ENCODE results near the gene TTC9.

TTC9 gene

DNA sequence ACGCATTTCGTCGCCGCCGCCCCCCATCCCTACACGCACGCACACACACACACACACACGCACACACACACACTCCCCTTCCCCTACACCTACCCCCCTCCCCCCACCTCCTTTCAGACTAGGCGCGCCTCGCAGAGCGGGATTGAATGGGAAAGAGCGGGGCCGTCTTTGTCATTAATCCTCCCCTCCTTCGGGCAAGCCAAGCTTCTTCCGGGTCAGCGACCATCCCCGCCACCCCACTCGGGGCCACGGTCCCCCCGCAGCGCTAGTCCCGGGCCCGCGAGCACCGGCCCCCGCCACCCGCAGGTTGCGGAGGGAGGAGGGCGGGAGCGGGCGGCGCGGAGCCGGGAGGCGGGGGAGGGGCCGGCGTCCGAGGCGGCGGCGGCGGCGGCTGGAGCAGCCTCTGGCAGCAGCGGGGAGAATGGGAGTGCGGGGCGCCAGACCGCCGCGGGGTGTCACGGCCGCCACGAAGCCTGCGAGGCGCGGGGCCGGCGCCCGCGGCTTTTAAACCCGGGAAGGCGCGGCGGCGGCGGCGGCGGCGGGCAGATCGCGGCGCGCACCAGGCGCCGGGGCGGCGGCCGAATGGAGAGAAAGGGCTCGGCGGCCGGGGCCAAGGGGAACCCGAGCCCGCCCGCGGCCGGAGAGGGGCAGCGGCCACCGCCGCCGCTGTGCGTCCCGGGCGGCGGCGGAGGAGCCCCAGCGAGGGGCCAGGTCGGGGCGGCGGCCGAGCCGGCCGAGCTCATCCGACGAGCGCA is at the start of gene TTC9:
Gene TTC9, plus strand, starts transcription at position 369 of the 755 bp plus-strand sequence. Its CDS starts 214 bp downstream, at position 583.
- DNase-seq (ENCODE audit: low spot score in 2 of 2): peak in 1 of 2 donors; percentile 39
- Mint-ChIP-seq H3K9me3 (no peaks in the 10 kb centered on the region), H3K27ac (peak within 1 kb of the TSS; percentile 89), H3K36me3 (peaks cover 2% of the 10 kb centered on the region), H3K4me1 (peaks cover 42% of the 10 kb centered on the region), H3K4me3 (peak within 1 kb of the TSS; percentile 94), H3K27me3 (no peaks in the 10 kb centered on the region)
- peak; percentile 22 for ATAC-seq (ENCODE audit: low read depth)

DNA sequence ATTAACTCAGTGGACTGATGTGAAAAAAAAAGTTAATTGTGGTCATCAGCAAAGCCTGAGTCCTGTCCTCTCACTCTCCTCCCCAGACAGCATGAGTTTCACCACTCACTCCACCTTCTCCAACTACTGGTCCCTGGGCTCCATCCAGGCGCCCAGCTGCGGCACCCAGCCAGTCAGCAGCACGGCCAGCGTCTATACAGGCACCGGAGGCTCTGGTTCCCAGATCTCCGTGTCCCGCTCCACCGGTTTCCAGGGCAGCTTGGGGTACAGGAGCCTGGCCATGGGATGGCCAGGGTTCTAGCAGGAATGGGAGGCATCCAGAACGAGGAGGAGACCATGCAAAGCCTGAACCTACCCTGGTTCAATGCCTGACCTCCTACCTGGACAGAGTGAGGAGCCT is 47.3 kb upstream of the TTC9 start:
- no peak overlapping the region for H3K27ac Mint-ChIP-seq
- ATAC-seq (ENCODE audit: low read depth): no peak
- no peak overlapping the region for H3K4me3 Mint-ChIP-seq
- H3K36me3 Mint-ChIP-seq: peaks cover 34% of the 10 kb centered on the region
- no peaks in the 10 kb centered on the region for H3K9me3 Mint-ChIP-seq
- no peak for DNase-seq (ENCODE audit: low spot score in 2 of 2)
- H3K27me3 Mint-ChIP-seq: no peaks in the 10 kb centered on the region
- H3K4me1 Mint-ChIP-seq: peaks cover 7% of the 10 kb centered on the region

DNA sequence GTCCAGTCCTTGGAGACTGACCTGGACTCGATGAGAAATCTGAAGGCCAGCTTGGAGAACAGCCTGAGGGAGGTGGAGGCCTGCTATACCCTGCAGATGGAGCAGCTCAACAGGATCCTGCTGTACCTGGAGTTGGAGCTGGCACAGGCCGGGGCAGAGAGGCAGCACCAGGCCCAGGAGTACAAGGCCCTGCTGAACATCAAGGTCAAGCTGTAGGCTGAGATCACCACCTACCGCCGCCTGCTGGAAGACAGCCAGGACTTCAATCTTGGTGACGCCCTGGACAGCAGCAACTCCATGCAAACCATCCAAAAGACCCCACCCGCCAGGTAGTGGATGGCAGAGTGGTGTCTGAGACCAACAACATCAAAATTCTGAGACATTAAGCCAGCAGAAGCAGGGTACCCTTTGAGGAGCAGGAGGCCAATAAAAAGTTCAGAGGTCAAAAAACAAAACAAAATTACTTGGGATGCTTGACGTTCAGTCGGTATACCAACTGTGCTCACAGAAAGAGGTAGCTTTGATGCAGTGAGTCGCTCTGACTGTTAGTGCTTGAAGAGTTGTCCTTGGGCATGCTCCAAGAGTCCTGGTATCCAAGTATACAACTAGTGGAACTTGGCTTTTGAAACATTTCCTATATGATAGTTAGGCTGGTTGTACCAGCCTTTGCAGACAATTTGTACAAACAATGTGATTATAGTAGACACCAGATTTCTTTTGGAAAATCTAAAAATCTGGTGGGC is 46.1 kb upstream of the TTC9 start:
- H3K9me3 Mint-ChIP-seq: no peaks in the 10 kb centered on the region
- H3K36me3 Mint-ChIP-seq: peaks cover 25% of the 10 kb centered on the region
- no peak overlapping the region for H3K27ac Mint-ChIP-seq

DNA sequence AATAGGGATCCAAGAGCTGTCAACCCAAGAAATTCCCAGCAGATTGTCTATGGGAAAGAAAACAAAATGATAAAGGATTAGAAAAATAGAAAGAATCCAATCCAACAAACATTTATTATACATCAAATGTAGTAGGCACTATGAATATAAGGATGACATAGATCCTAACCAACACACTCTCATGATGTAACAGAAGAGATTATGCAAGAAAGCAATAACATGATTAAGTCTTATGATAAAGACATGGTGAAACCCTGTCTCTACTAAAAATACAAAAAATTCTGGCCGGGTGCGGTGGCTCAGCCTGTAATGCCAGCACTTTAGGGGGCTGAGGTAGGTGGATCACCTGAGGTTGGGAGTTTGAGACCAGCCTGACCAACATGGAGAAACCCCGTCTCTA is 44.0 kb upstream of the TTC9 start:
- DNase-seq (ENCODE audit: low spot score in 2 of 2): no peak
- no peak overlapping the region for H3K4me3 Mint-ChIP-seq
- peaks cover 14% of the 10 kb centered on the region for H3K36me3 Mint-ChIP-seq
- no peak for ATAC-seq (ENCODE audit: low read depth)
- H3K27ac Mint-ChIP-seq: no peak overlapping the region
- no peaks in the 10 kb centered on the region for H3K9me3 Mint-ChIP-seq
- H3K27me3 Mint-ChIP-seq: peaks cover 1% of the 10 kb centered on the region
- peaks cover 21% of the 10 kb centered on the region for H3K4me1 Mint-ChIP-seq

More for the DNA sequence above, 46.1 kb upstream of the TTC9 start:
- H3K4me1 Mint-ChIP-seq: peaks cover 13% of the 10 kb centered on the region
- ATAC-seq (ENCODE audit: low read depth) (no peak), DNase-seq (ENCODE audit: low spot score in 2 of 2) (no peak)
- H3K27me3 Mint-ChIP-seq: no peaks in the 10 kb centered on the region
- no peak overlapping the region for H3K4me3 Mint-ChIP-seq

DNA sequence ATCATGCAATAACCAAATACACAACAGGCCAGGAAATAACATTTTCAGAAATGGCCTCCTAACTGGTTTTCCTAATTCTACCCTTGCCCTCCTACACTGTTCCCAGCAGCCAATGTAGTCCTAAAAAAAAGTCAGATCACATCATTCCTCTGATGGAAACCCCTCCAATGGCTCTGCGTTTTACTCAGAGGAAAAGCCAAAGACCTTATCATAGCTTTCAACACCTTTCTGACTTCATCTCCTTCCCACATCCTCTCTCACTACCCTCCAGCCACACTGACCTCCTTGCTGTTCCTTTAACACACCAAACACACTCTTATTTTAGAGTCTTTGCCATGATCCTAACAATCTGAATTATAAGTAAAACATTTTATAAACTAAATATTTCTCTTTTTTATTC is 42.4 kb upstream of the TTC9 start:
- Mint-ChIP-seq H3K9me3 (no peaks in the 10 kb centered on the region), H3K36me3 (peaks cover 7% of the 10 kb centered on the region), H3K27ac (no peak overlapping the region), H3K27me3 (peaks cover 1% of the 10 kb centered on the region), H3K4me1 (peaks cover 21% of the 10 kb centered on the region), H3K4me3 (peak overlapping the region; percentile 54)
- no peak for ATAC-seq (ENCODE audit: low read depth)
- no peak for DNase-seq (ENCODE audit: low spot score in 2 of 2)

DNA sequence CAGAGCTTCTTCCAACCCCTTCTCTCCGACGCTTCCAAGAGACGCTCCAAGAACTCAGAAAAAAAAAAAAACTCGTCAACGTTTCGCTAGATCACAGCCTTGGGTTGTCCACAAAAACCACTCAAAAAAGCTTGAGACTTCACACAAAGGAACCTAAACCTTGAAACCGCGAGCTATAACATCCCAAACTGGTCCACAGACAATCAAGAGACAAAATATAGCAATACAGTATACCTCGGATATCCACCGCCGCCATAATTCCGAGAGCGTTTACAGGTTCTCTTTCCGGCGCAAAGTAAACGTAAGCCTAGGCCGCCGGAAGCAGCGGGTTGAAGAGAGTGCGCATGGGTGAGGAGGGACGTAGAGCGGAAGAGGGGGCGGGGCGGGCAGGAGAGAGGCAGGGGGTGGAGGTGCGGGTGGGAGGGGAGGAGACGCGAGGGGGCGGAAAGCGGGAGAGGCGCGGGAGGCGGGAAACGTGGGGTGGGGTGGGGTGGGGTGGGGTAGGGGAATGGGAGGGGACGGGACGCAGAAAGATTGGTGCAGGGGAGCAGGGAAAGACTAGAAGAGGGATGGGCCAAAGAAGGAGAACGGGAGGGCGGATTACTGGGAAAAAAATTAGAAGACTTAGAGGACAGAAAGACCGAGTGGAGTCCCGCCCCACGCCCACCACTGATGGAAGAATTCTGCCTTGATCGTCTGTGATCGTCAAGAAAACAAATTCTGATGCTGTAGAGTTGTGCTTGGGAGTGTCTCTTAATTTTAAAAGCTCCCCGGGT is 41.1 kb upstream of the TTC9 start, which contains the start of gene MED6:
Gene MED6, minus strand, starts transcription at position 274 of the 776 bp plus-strand sequence. Its CDS starts 18 bp downstream, at position 256.
- H3K4me1 Mint-ChIP-seq: peaks cover 21% of the 10 kb centered on the region
- DNase-seq (ENCODE audit: low spot score in 2 of 2): peak; percentile 74 to 80
- peaks cover 1% of the 10 kb centered on the region for H3K27me3 Mint-ChIP-seq
- no peaks in the 10 kb centered on the region for H3K9me3 Mint-ChIP-seq
- peak; percentile 99 for ATAC-seq (ENCODE audit: low read depth)
- H3K4me3 Mint-ChIP-seq: peak within 1 kb of the TSS; percentile 90
- H3K36me3 Mint-ChIP-seq: peaks cover 3% of the 10 kb centered on the region
- H3K27ac Mint-ChIP-seq: peak within 1 kb of the TSS; percentile 98

DNA sequence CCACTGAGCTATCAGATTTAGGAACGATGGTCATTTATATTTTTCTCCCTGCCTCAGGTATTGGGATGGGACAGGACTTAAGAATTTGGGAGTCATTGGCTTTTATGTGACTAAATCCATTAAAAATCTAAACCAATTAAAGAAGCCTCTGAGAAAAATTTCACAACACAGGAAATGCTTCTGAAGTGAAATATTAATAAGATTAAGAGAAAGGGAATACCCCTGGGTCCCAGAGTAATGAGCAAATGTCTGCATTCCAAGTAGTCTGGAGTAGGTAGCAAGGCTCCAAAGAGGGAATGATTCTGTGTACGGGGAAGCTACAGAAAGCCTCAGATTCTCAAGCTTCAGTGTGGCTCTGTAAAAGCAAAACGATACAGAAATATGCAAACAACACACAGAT is 40.6 kb upstream of the TTC9 start:
- peaks cover 2% of the 10 kb centered on the region for H3K36me3 Mint-ChIP-seq
- H3K27ac Mint-ChIP-seq: peak overlapping the region; percentile 98
- H3K27me3 Mint-ChIP-seq: peaks cover 3% of the 10 kb centered on the region
- DNase-seq (ENCODE audit: low spot score in 2 of 2) (no peak), ATAC-seq (ENCODE audit: low read depth) (no peak)
- peaks cover 21% of the 10 kb centered on the region for H3K4me1 Mint-ChIP-seq
- peak overlapping the region; percentile 90 for H3K4me3 Mint-ChIP-seq
- no peaks in the 10 kb centered on the region for H3K9me3 Mint-ChIP-seq

DNA sequence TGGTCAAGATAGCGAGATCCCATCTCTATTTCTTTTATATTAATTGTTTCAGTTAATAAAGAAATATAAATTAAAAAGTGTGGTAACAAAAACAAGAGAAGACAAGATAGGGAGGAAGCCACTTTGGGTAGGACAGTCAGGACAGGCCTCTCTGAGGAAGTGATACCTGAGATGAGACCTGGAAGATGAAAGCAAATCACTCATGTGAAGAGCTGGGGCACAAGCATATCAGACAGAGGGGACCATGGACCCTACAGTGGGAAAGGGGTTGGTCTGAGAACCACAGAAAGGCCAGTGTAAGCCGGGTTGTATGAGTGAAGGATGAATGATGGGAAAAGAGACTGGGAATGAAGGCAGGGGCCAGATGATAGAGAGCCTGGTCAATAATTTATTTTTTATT is 39.5 kb upstream of the TTC9 start:
- no peaks in the 10 kb centered on the region for H3K9me3 Mint-ChIP-seq
- ATAC-seq (ENCODE audit: low read depth) (no peak), DNase-seq (ENCODE audit: low spot score in 2 of 2) (no peak)
- H3K27me3 Mint-ChIP-seq: peaks cover 5% of the 10 kb centered on the region
- H3K4me3 Mint-ChIP-seq: no peak overlapping the region
- no peaks in the 10 kb centered on the region for H3K36me3 Mint-ChIP-seq
- H3K27ac Mint-ChIP-seq: no peak overlapping the region
- peaks cover 21% of the 10 kb centered on the region for H3K4me1 Mint-ChIP-seq

DNA sequence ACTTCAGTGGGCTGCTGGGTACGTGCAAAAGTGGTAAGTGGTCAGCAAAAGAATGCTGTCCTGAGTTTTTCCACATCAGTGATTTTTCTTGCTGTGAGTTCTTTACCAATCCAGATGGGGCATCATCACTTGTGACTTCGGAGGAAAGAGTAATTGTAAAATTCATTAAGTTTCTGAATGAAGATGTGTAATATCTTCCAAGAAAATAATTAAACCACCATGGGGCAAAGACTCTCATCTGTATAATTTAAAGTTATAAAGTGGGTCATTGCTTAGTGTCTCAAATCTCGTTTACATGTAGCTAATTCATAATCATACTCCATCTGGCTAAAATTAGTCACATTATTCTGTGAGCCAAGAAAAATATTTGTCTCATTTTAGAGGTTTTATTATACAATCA is 30.5 kb upstream of the TTC9 start:
- peaks cover 4% of the 10 kb centered on the region for H3K36me3 Mint-ChIP-seq
- ATAC-seq (ENCODE audit: low read depth) (no peak), DNase-seq (ENCODE audit: low spot score in 2 of 2) (no peak)
- peaks cover 2% of the 10 kb centered on the region for H3K27me3 Mint-ChIP-seq
- H3K27ac Mint-ChIP-seq: no peak overlapping the region
- no peaks in the 10 kb centered on the region for H3K4me1 Mint-ChIP-seq
- H3K4me3 Mint-ChIP-seq: no peak overlapping the region
- no peaks in the 10 kb centered on the region for H3K9me3 Mint-ChIP-seq

DNA sequence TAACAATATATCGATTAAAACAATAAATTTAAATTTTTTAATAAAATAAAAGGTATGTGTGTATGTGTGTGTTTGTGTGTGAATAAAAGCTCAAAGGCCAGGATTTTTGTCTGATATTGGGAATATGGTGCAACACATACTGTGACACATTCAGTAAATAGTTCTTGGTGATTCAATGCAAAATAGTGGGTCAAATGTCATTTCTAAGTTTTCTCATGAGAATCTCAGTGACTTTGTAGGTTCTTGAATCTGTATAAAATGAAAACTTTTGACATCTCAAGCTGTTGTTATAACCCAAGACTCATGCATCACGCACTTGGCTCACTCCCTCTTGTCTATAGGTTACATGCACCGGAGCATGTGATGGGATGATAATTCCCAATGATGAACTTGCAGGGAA is 25.1 kb upstream of the TTC9 start:
- Mint-ChIP-seq H3K4me1 (peaks cover 2% of the 10 kb centered on the region), H3K27ac (no peak overlapping the region), H3K9me3 (no peaks in the 10 kb centered on the region), H3K36me3 (no peaks in the 10 kb centered on the region), H3K27me3 (no peaks in the 10 kb centered on the region), H3K4me3 (no peak overlapping the region)
- ATAC-seq (ENCODE audit: low read depth): no peak
- DNase-seq (ENCODE audit: low spot score in 2 of 2): no peak

DNA sequence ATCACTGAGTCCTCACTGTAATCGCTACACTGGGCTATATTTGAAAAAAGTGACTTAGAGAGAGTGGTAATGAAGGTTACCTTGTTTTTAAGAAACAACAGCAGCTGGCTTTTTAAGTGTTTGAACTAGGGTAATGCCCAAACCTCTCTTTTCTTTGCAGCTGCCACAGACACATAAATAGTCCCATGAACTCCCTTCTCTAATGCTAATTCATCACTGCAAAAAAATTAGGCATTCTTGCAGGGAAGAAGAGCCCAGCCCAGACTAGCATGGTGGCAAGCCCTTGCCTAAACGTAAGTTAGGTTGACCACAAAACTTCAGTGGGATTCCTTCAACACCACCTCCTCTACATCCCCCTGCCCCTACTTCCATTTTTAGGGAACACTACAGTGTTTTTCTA is 23.4 kb upstream of the TTC9 start:
- ATAC-seq (ENCODE audit: low read depth) (no peak), DNase-seq (ENCODE audit: low spot score in 2 of 2) (no peak)
- no peaks in the 10 kb centered on the region for H3K27me3 Mint-ChIP-seq
- peak overlapping the region; percentile 40 for H3K27ac Mint-ChIP-seq
- peaks cover 4% of the 10 kb centered on the region for H3K9me3 Mint-ChIP-seq
- H3K4me3 Mint-ChIP-seq: no peak overlapping the region
- peaks cover 7% of the 10 kb centered on the region for H3K4me1 Mint-ChIP-seq
- peaks cover 8% of the 10 kb centered on the region for H3K36me3 Mint-ChIP-seq

DNA sequence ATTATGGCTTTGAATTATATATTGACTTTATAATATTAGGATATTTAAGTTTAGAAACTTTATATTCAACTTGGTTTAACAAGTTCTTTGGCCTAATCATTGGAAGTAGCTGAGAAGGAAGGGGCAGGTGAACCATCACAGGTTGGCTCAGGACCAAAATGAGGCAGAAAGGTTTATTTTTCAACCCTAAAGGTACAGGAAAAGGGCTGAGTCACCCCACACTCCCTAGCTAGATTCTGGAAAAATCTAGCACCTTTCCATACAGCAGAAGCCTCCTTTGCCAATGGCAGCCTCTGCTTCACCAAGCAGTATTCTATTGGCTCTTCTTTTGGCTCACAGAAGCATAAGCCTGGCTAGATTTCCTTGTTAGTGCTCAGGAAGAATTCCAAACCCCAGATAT is 22.0 kb upstream of the TTC9 start:
- Mint-ChIP-seq H3K4me1 (peaks cover 11% of the 10 kb centered on the region), H3K27ac (no peak overlapping the region), H3K4me3 (no peak overlapping the region), H3K36me3 (peaks cover 17% of the 10 kb centered on the region), H3K9me3 (peaks cover 6% of the 10 kb centered on the region), H3K27me3 (no peaks in the 10 kb centered on the region)
- ATAC-seq (ENCODE audit: low read depth): no peak
- no peak for DNase-seq (ENCODE audit: low spot score in 2 of 2)

DNA sequence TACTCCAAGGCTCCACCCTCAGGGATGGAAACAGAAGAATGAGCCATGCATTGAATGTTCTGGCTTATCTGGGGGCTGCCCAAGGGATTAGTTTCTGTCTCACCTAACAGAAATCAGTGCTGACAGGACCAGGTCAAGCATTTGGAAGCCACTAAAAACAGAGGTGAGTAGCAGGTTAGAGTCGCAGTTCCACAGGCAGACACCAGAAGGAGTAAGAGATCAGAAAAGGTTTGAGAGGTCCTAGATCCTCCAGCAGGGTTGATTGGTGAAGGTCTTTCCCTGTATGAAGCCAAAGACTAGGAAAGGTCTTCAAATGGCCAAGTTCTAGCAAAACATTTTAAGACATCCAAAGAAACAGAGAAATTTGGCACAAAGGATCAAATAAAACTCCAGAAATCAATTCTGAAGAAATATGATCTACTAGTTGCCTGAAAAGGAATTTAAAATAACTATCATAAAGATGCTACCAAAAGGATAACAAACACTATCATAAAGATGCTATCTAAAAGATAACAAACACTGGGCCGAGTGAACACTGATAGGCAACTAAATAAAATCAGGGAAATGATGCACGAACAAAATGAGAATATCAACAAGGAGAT is 19.5 kb upstream of the TTC9 start:
- DNase-seq (ENCODE audit: low spot score in 2 of 2): peak; percentile 46 to 53
- ATAC-seq (ENCODE audit: low read depth): peak; percentile 77
- peaks cover 34% of the 10 kb centered on the region for H3K36me3 Mint-ChIP-seq
- no peak overlapping the region for H3K27ac Mint-ChIP-seq
- no peaks in the 10 kb centered on the region for H3K27me3 Mint-ChIP-seq
- H3K9me3 Mint-ChIP-seq: peaks cover 12% of the 10 kb centered on the region
- no peak overlapping the region for H3K4me3 Mint-ChIP-seq
- H3K4me1 Mint-ChIP-seq: peaks cover 11% of the 10 kb centered on the region
